Activated naive CD4-positive, alpha-beta T cell treated with anti-CD3 and anti-CD28 coated beads, Interleukin-2, amount 50 U/mL, for 72 hours (primary cell): ENCODE measurements around the gene GLIPR1. TPM values are rescaled to one million over a fixed set of nuclear protein-coding genes. Genes with fewer than 3 reads are reported as not detected.
"Not testable (repeated sequence)": the region's sequence is repeated elsewhere in the genome, so short reads cannot be mapped to it uniquely, and the experiment has no call there.

ENCODE experiments used
- ATAC-seq, 2 donors: fragments of 150-1000 bp; cut with Tn5 transposase; 2 replicates each; pipeline ENCODE4 v1.10.0; 2021; ENCODE audit warnings: mild to moderate bottlenecking in 2 of 2, moderate library complexity in 2 of 2
- DNase-seq, 2 donors: peaks; one replicate each; pipeline ENCODE4 v3.0.0; 2021 to 2022; ENCODE audit warnings: low spot score in 2 of 2
- H3K27ac Mint-ChIP-seq, 2 donors: one replicate each; pipeline ENCODE4 v1.8.0; 2022; ENCODE audit warnings: mild to moderate bottlenecking in 2 of 2, mixed read lengths in 2 of 2
- H3K36me3 Mint-ChIP-seq, 2 donors: one replicate each; pipeline ENCODE4 v1.8.0; 2022; ENCODE audit warnings: mixed read lengths in 2 of 2
- H3K9me3 Mint-ChIP-seq, 2 donors: one replicate each; pipeline ENCODE4 v1.8.0; 2022; ENCODE audit warnings: mixed read lengths in 2 of 2
- total RNA-seq, 2 donors: library from RNA; stranded (reverse); gene quantifications; one replicate each; pipeline ENCODE4 v1.2.3, GENCODE V29; 2022

Gene GLIPR1
- total RNA-seq, 2 donors from 2014 or later: 3.5 to 10.3 TPM

DNA sequence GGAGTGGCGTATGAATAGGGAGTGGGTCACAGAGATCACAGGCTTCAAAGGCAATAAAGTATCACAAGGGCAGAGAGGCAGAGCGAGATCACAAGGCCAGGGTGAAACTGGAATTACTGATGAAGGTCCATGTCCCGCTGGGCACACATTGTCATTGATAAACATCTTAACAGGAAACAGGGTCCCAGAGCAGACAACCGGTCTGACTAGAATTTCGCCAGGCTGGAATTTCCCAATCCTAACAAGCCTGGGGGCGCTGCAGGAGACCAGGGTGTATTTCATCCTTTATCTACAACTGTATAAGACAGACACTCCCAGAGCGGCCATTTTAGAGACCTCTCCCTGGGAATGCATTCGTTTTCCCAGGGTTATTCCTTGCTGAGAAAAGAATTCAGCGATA lies 22.7 kb upstream of the GLIPR1 start:
- H3K27ac Mint-ChIP-seq, ATAC-seq, H3K36me3 Mint-ChIP-seq, DNase-seq, H3K9me3 Mint-ChIP-seq: not testable (repeated sequence)

DNA sequence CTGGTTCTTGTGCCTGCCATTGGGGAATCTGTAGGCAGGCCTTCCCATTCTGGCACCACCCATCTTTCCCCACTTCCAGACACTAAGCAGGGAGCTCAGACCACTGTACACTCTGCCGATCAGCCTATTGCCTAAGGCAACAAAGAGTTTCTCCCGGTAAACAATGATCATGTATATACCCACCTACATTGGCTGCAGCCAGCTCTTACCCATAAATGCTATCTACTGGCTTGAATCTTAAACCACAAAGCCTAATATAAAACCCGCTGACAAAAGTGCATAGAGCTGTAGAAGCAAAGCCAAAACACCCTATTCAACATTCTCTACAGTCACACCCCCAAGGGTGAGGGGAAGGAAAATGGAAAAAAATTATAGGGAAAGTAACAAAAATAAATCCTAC lies 20.8 kb upstream of the GLIPR1 start:
- no peak for ATAC-seq
- H3K36me3 Mint-ChIP-seq: no peaks in the 10 kb centered on the region
- no peak for DNase-seq
- H3K9me3 Mint-ChIP-seq: peaks cover 0 to 4% of the 10 kb centered on the region in 2 donors
- H3K27ac Mint-ChIP-seq: no peak overlapping the region

DNA sequence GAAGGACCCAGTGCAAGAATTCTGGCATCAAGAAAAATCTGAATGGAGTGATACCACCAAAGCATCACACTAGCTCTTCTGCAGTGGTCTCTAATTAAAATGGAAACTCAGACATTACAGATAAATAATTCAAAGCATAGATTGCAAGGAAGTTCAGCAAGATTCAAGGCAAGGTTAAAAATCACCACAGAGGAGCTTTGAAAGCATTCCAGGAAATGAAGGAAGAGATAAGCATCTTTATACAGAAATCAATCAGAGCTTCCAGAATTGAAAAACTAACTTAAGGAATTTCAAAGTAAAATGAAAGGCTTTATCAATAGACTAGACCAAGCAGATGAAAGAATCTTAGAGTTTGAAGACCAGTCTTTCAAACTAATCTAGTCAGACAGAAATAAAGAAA lies 20.4 kb upstream of the GLIPR1 start:
- ATAC-seq (no peak), DNase-seq (no peak)
- H3K9me3 Mint-ChIP-seq: peaks cover 0 to 4% of the 10 kb centered on the region in 2 donors
- no peaks in the 10 kb centered on the region for H3K36me3 Mint-ChIP-seq
- no peak overlapping the region for H3K27ac Mint-ChIP-seq

DNA sequence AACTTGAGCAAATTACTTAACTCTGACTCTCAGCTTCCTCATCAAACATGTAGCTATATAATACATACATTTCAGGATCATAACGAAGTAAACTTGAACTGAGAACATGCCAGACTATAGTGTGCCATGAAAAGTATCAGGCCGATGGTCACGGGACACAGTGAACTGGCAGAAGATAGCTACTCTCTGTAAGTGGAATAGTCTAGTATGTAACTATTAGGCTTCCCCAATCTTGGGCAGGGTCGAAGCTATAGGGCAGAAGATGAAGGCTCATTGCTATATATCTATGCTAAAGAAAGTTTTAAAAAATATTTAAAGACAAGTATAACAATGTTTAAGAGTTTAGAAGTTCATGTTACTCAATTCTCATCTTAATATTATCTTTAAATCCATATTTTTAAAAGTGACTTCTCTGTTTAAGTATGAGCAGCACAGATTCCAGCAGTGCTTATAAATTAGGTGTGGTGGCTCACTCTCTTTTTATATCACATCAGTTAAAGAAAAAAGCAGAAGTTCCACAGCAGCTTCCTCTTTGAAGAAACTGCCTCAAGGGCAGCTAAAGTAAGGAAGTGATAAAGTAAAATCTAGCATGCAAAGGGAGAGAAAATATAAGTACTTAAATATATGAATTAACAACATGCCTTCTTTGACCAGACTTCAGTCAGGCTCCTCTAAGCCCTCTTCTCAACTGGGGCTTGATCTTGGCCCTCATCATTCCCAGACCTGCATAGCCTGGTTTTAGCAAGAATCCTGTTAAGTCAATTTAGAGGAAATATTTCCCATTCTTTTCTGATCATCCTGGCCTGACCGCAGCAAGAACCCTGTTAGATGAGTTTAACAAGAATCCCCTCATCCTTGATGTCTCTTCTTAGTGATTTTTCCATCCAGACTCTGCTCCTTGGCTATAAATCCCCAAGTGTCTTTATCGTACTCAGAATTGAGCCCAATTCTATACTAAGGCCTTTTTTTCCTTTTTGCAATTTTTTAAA lies 8.4 kb upstream of the GLIPR1 start:
- no peak for DNase-seq
- Mint-ChIP-seq H3K9me3 (peaks cover 0 to 4% of the 10 kb centered on the region in 2 donors), H3K36me3 (peaks cover 0 to 7% of the 10 kb centered on the region in 2 donors), H3K27ac (no peak overlapping the region)
- ATAC-seq: no peak

DNA sequence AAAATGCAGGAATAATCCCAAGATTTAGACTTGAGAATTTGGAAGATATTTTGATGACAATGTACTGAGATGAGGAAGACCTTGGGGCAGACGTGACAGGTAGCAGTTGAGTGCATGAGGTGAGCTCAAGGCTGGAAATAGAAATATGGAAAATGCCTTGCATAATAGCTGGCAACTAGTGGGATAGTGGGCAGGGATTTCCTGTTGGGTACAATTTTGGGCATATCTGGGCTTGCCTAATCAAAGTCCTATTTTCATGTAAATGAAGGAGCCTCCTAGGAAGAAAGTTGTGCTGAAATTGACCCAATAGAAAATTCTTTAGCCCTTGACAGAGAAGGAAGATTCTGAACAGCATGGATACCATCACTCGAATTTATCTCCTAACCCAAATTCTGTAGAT lies 6.4 kb upstream of the GLIPR1 start:
- no peak for DNase-seq
- Mint-ChIP-seq H3K36me3 (peaks cover 0 to 7% of the 10 kb centered on the region in 2 donors), H3K27ac (no peak overlapping the region), H3K9me3 (peaks cover 0 to 4% of the 10 kb centered on the region in 2 donors)
- ATAC-seq: no peak

DNA sequence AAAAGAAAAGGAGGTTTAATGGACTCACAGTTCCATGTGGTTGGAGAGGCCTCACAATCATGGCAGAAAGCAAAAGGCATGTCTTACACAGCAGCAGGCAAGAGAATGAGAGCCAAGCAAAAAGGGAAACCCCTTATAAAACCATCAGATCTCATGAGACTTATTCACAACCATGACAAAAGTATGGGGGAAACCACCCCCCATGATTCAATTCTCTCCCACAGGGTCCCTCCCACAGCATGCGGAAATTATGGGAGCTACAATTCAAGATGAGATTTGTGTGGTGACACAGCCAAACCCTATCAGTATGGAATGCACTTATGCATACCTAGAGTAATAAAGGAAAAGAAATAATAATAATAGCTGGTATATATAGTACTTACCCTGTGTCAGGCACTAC lies 4.5 kb upstream of the GLIPR1 start:
- Mint-ChIP-seq H3K9me3 (peaks cover 0 to 4% of the 10 kb centered on the region in 2 donors), H3K36me3 (peaks cover 7% of the 10 kb centered on the region in 2 donors), H3K27ac (no peak overlapping the region)
- DNase-seq (peak in 1 of 2 donors; percentile 27), ATAC-seq (peak in 1 of 2 donors; percentile 31)

DNA sequence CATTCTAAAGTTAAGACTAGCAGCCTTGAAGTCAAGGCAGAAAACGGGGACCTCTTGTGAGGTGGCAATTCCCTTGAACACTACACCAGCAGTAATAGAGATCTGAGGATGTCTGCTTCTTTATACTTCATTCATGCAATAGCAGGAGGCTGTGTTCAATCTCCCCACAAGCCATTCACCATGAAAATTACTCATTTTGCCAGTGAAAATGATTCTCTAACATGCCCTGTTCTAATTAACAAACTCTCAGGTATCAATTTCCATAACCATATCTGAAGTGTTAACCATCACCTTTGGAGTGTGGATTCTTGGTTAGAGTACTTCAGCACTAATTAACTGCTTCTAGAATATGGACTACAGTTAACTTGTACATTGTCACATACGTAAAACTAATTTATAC lies 3.4 kb upstream of the GLIPR1 start:
- ATAC-seq: peak; percentile 5 to 42
- Mint-ChIP-seq H3K27ac (peak overlapping the region in 1 of 2 donors; percentile 47), H3K36me3 (peaks cover 7% of the 10 kb centered on the region in 2 donors), H3K9me3 (peaks cover 0 to 4% of the 10 kb centered on the region in 2 donors)
- DNase-seq: no peak

DNA sequence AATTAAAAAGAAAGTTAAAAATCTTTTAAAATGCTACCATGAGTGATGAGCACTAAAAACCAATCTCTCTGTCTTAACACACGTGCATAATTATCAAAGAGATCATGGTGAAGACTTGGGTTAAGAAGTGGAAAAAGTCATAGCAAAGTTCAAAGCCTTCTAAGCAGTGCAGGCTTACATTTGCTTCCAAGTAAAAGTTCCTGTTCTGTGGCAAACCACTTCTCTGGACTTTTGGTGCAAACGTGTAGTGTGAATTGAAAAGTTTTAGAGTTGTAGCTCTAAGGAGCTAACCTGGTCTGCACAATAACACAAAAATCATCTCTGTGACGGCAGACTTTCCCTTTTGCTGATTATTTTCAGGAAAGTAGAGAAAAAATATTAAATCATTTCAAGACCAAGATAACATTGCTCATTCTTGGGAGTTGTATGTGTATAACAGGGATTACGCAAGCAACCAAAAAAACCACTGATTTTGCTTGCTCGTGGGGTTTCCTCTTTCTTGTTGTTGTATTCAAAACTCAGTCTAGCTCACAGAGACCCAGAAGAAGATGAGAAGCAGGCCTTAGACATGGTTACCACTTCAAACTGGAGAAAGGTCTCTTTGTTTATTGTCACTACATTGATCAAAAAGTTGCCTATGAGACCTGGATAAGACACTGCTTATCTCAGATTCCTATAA lies 2.3 kb upstream of the GLIPR1 start:
- H3K9me3 Mint-ChIP-seq: peaks cover 0 to 4% of the 10 kb centered on the region in 2 donors
- peak overlapping the region; percentile 91 for H3K27ac Mint-ChIP-seq
- H3K36me3 Mint-ChIP-seq: peaks cover 7% of the 10 kb centered on the region in 2 donors
- DNase-seq (peak in 1 of 2 donors; percentile 33), ATAC-seq (peak; percentile 43 to 67)

DNA sequence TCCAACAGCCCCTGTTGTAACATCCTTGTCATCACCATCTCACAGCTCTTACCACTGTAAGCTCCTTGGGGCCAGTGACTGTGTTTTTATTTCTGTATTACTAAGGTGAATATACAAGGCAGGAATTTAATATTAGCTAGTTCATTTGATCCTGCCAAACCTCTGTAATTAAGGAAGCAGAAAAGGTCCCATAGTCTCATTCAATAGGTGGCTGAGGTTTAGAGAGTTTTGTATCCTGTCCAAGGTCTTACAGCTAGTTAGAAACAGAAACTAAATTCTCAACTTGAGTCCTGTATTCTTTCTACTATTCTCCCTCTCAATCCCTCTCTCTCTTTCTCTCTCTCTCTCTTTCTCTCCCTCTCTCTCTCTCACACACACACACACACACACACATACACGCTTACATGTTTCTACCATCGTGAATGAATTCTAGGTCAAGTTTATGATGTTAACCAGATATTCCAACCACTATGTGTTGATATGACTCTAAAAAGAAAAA lies 543 bp upstream of the GLIPR1 start:
- H3K27ac Mint-ChIP-seq: peak overlapping the region; percentile 91 to 97
- ATAC-seq (peak; percentile 33 to 36), DNase-seq (peak in 1 of 2 donors; percentile 25)
- H3K9me3 Mint-ChIP-seq: no peaks in the 10 kb centered on the region
- peaks cover 0 to 7% of the 10 kb centered on the region in 2 donors for H3K36me3 Mint-ChIP-seq

DNA sequence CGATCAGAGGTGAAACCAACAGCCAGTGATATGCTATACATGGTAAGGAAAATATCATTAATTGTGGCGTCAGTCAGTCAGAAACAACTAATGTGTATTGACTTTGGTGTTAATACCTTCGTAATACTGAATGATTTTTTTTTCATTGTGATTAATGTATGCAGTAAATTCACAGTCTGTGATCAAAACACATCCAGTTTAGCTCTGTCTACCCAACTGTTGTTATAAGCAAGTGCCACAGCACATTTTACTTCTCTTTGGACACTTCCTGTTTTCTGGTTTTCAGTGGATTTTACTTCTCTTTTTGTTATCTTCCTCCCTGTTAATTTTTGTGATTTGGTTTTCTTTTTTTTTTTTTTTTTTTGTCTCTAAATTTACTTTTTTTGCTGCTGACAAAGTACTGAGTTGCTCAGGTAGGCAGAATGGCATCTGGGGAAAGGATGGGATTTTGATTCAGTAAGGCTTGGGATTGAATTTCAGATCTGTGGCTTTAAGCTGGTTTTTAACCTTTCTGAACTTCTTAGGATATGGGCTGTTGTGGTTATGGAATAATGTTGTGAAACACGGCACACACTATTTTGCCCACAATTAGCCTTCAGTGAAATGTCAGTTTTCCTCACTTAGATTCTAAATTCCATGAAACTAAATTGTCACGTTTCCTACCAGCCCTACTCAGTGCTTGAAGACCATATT lies 604 bp downstream of the GLIPR1 start:
- DNase-seq (no peak), ATAC-seq (peak in 1 of 2 donors; percentile 3)
- Mint-ChIP-seq H3K36me3 (peaks cover 0 to 7% of the 10 kb centered on the region in 2 donors), H3K9me3 (no peaks in the 10 kb centered on the region), H3K27ac (peak overlapping the region; percentile 91 to 97)

DNA sequence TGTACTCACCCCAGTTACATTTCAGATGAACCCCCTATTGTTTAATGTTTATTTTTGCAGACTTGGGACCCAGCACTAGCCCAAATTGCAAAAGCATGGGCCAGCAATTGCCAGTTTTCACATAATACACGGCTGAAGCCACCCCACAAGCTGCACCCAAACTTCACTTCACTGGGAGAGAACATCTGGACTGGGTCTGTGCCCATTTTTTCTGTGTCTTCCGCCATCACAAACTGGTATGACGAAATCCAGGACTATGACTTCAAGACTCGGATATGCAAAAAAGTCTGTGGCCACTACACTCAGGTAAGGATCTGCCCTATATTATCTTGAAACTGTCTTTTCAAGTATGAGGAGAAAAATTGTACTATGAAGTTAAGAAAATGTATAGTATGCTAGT lies 1.2 kb downstream of the GLIPR1 start:
- Mint-ChIP-seq H3K9me3 (no peaks in the 10 kb centered on the region), H3K27ac (peak overlapping the region; percentile 91 to 97), H3K36me3 (peaks cover 0 to 7% of the 10 kb centered on the region in 2 donors)
- ATAC-seq: no peak
- no peak for DNase-seq

DNA sequence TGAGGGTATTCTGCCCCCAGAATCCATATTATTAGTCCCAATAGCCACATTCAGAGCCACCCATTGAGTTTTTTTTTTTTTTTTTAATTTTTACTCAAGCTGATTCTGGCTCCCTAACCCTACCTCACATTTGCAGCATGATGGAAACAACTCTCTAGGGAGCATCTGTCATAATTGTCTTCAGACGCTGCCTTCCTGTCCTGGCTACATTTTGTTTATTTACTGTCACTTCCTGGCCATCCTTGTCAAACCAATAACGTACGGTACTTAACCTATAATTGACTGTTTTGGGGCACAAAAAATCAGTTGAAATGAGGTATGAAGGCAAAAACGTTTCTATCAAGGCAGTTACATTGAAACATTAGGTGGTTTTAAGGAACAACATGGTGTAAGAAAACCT lies 2.1 kb downstream of the GLIPR1 start:
- peaks cover 0 to 7% of the 10 kb centered on the region in 2 donors for H3K36me3 Mint-ChIP-seq
- no peaks in the 10 kb centered on the region for H3K9me3 Mint-ChIP-seq
- no peak overlapping the region for H3K27ac Mint-ChIP-seq
- no peak for DNase-seq
- ATAC-seq: no peak

DNA sequence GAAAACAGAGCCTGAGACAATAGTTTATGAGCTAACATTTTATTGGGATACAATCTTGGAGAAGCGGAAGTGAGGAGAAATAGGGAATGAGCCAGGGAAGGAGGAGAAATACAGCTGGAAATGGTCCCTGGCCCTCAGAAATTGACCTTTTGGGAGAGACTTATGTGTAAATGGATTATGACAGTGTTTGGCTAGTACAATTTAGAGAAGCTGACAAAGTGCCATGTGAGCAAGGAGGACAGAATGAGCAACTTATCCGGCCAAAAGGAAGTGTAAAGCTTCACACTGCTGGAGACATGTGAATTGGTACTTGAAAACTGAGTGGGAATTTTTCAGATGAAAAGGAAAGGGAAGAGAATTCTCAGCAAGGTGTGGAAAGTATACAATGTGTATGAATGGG lies 2.9 kb downstream of the GLIPR1 start:
- DNase-seq: no peak
- no peaks in the 10 kb centered on the region for H3K9me3 Mint-ChIP-seq
- H3K27ac Mint-ChIP-seq: peak overlapping the region in 1 of 2 donors; percentile 25
- no peak for ATAC-seq
- peaks cover 0 to 7% of the 10 kb centered on the region in 2 donors for H3K36me3 Mint-ChIP-seq

DNA sequence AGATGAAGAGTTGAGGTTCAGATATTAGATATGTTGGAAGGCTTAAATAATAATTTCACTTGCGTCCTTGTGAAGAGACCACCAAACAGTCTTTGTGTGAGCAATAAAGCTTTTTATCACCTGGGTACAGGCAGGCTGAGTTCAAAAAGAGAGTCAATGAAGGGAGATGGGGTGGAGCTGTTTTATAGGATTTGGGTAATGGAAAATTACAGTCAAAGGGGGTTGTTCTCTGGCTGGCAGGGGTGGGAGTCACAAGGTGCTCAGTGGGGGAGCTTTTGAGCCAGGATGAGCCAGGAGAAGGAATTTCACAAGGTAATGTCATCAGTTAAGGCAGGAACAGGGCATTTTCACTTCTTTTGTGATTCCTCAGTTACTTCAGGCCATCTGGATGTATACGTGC lies 3.9 kb downstream of the GLIPR1 start:
- H3K36me3 Mint-ChIP-seq, ATAC-seq, H3K9me3 Mint-ChIP-seq, DNase-seq, H3K27ac Mint-ChIP-seq: not testable (repeated sequence)

DNA sequence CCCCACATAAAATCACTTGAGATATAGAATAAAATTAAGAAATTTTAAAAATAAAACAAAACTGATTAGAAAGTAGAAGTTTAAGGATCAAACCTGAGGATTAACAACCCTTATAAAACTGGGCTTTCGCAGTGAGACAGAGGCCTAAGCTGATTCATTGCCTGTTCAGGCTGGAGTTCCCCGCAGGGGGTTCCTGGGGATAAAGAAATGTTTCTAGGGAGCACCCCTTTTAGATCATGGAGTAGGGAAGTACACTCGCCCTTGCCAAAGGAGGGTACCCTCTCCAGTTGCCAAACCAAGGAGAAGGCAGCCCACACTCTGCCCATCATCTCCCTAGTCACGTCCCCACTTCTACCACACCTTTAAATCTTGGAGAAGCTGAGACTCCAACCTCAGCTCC lies 6.8 kb downstream of the GLIPR1 start:
- no peaks in the 10 kb centered on the region for H3K9me3 Mint-ChIP-seq
- ATAC-seq (no peak), DNase-seq (no peak)
- no peaks in the 10 kb centered on the region for H3K36me3 Mint-ChIP-seq
- H3K27ac Mint-ChIP-seq: peak overlapping the region in 1 of 2 donors; percentile 51

DNA sequence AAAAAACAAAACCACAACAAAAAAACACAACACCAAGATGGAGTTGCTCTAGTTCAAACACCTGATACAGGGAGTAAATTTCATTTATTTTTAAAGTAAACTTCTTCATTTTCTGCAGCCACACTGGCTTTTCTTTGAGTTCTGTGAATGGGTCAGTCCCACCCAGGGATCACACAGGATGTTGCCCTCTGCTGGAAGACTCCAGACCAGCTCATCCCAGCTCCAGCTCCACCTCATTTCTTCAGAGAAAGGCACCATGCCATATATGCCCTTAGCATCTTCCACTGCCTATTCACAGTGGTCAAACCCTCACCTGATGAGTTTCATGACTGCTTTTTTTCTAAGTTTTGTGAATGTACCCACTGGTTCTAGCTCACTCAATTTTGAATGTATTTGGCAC lies 8.0 kb downstream of the GLIPR1 start:
- Mint-ChIP-seq H3K9me3 (no peaks in the 10 kb centered on the region), H3K36me3 (no peaks in the 10 kb centered on the region), H3K27ac (no peak overlapping the region)
- DNase-seq (no peak), ATAC-seq (no peak)
